Stimulated activated CD8-positive, alpha-beta memory T cell treated with anti-CD3 and anti-CD28 coated beads, Interleukin-12 subunit alpha, Interleukin-12 subunit beta, amount 100 ng/mL, for 4 hours (primary cell): ENCODE results near the gene ARHGAP1.
"Not testable (repeated sequence)": the region's sequence is repeated elsewhere in the genome, so short reads cannot be mapped to it uniquely, and the experiment has no call there.

Experiments used
- DNase-seq: peaks from one replicate; pipeline ENCODE4 v3.0.0-alpha.2; 2020; ENCODE audit warnings: low read depth

The ARHGAP1 gene

GRCh38 chr11:46723359-46723680, 22.9 kb upstream of the ARHGAP1 start:
- DNase-seq, result no peak

- no peak for DNase-seq
Measured at GRCh38 chr11:46722566-46723358, 22.3 kb upstream of the ARHGAP1 start.

GRCh38 chr11:46721286-46721685, 20.9 kb upstream of the ARHGAP1 start:
- no peak for DNase-seq

- DNase-seq, result no peak
Measured at GRCh38 chr11:46719543-46720218, 19.3 kb upstream of the ARHGAP1 start.

GRCh38 chr11:46719048-46719542, 18.7 kb upstream of the ARHGAP1 start, which contains the start of gene F2:
Gene F2, plus strand, starts transcription at chr11:46719213. Its CDS starts 23 bp downstream, at chr11:46719236.
- no peak for DNase-seq

- no peak for DNase-seq
Measured at GRCh38 chr11:46718155-46719019, 18.0 kb upstream of the ARHGAP1 start.

- not testable (repeated sequence) for DNase-seq
Measured at GRCh38 chr11:46717825-46718154, 17.4 kb upstream of the ARHGAP1 start.

GRCh38 chr11:46712874-46713576, 12.6 kb upstream of the ARHGAP1 start:
- DNase-seq, result no peak

GRCh38 chr11:46711303-46711702, 10.9 kb upstream of the ARHGAP1 start:
- DNase-seq, result no peak

- DNase-seq, result no peak
Measured at GRCh38 chr11:46710821-46711269, 10.4 kb upstream of the ARHGAP1 start.

- DNase-seq, result not testable (repeated sequence)
Measured at GRCh38 chr11:46709351-46709750, 8.9 kb upstream of the ARHGAP1 start.

GRCh38 chr11:46706886-46707285, 6.5 kb upstream of the ARHGAP1 start:
- DNase-seq, result no peak

- DNase-seq, result no peak
Measured at GRCh38 chr11:46705070-46705688, 4.8 kb upstream of the ARHGAP1 start.

- DNase-seq, result no peak
Measured at GRCh38 chr11:46701078-46701654, 747 bp upstream of the ARHGAP1 start.

GRCh38 chr11:46698597-46698996, 1.8 kb downstream of the ARHGAP1 start:
- DNase-seq, result no peak

- DNase-seq, result no peak
Measured at GRCh38 chr11:46697723-46698122, 2.7 kb downstream of the ARHGAP1 start.

GRCh38 chr11:46697303-46697702, 3.1 kb downstream of the ARHGAP1 start:
- no peak for DNase-seq

- no peak for DNase-seq
Measured at GRCh38 chr11:46696212-46696558, 4.2 kb downstream of the ARHGAP1 start.

- no peak for DNase-seq
Measured at GRCh38 chr11:46695345-46696211, 4.8 kb downstream of the ARHGAP1 start.

GRCh38 chr11:46694607-46695006, 5.8 kb downstream of the ARHGAP1 start:
- DNase-seq, result no peak
